Activated CD4-positive, alpha-beta T cell treated with anti-CD3 and anti-CD28 coated beads, Interleukin-2, amount 10 ng/mL, durations not matched to agents 7 days and 5 days (primary cell): ENCODE results near the gene SPINK4. TPM values are rescaled to one million over a fixed set of nuclear protein-coding genes. Genes with fewer than 3 reads are reported as not detected.
A peak's percentile ranks its signal among the peaks of the same experiment; 100 is the strongest.

Source experiments
- CTCF ChIA-PET: fragments of 350-600 bp; sonication (Branson Sonifier 250); formaldehyde crosslinking; loops from one replicate; lab custom pipeline; 2021; ENCODE audit warnings: antibody characterized with exemption; lab: Charles Lee
- POLR2A ChIA-PET: fragments of 350-600 bp; sonication (Branson Sonifier 250); formaldehyde crosslinking; loops from one replicate; lab custom pipeline; 2021; ENCODE audit warnings: antibody characterized with exemption; lab: Charles Lee
- DNase-seq: peaks from one replicate; pipeline ENCODE4 v3.0.0-alpha.2; 2020
- H3K27ac Mint-ChIP-seq: one replicate; pipeline ENCODE4 v1.8.0; 2021; ENCODE audit warnings: mild to moderate bottlenecking, moderate library complexity, mixed read lengths
- H3K27me3 Mint-ChIP-seq: one replicate; pipeline ENCODE4 v1.8.0; 2021; ENCODE audit warnings: mixed read lengths
- H3K36me3 Mint-ChIP-seq: one replicate; pipeline ENCODE4 v1.8.0; 2021; ENCODE audit warnings: low read depth, mixed read lengths
- H3K4me1 Mint-ChIP-seq: one replicate; pipeline ENCODE4 v1.8.0; 2021; ENCODE audit warnings: mixed read lengths
- H3K4me3 Mint-ChIP-seq: one replicate; pipeline ENCODE4 v1.8.0; 2021; ENCODE audit warnings: mild to moderate bottlenecking, moderate library complexity, mixed read lengths
- H3K9me3 Mint-ChIP-seq: one replicate; pipeline ENCODE4 v1.8.0; 2021; ENCODE audit warnings: mixed read lengths
- total RNA-seq, 2 experiments: library from RNA; stranded (reverse); gene quantifications; one replicate each; pipeline ENCODE4 v1.2.3, GENCODE V29; 2021

The SPINK4 gene
- total RNA-seq, 2 experiments from 2014 or later = not detected

DNA sequence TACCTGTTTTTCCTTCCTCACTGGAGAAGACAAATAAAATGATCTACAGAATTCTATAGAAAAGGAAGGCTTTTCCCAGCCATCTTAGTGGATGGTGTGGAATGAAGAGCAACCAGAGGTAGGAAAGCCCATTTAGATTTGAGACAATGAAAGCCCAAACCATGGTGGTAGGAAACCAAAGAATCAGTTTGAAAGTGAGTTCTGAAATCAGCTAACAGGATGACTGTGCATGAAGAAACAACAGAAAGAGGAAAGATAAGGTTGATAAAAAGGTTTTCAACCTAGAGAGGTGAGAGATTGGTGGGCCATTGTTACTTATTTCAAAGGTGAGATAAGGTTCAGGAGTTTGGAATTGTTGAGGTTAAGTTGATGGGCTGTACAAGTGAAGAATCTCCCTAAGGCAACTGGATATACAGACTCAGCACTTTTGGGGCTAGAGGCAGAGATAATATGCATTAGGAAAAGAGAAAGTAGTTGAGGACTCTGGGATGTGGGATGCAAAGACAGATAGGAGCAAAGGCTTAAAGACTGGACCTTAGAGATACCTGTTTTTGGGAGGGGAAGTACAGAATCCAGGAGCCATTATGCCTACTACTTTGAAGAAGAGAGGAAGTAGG lies 27.3 kb downstream of the SPINK4 start:
- CTCF ChIA-PET = no interaction called here
- POLR2A ChIA-PET = no interaction called here
- no peaks in the 10 kb centered on the region for H3K27me3 Mint-ChIP-seq
- peaks cover 65% of the 10 kb centered on the region for H3K36me3 Mint-ChIP-seq
- H3K4me1 Mint-ChIP-seq = peaks cover 55% of the 10 kb centered on the region
- H3K4me3 Mint-ChIP-seq = peak overlapping the region; percentile 83
- DNase-seq = no peak
- peak overlapping the region; percentile 95 for H3K27ac Mint-ChIP-seq
- no peaks in the 10 kb centered on the region for H3K9me3 Mint-ChIP-seq

- no peak overlapping the region for H3K4me3 Mint-ChIP-seq
- H3K36me3 Mint-ChIP-seq = peaks cover 68% of the 10 kb centered on the region
- POLR2A ChIA-PET = no interaction called here
- CTCF ChIA-PET = interaction anchor here (1.6 kb wide), 1 partner anchor 20 kb away, joined by 5 read pairs; the partner anchor contains the start of gene NFX1
- H3K27ac Mint-ChIP-seq = no peak overlapping the region
- no peaks in the 10 kb centered on the region for H3K9me3 Mint-ChIP-seq
- peaks cover 60% of the 10 kb centered on the region for H3K4me1 Mint-ChIP-seq
- H3K27me3 Mint-ChIP-seq = no peaks in the 10 kb centered on the region
- no peak for DNase-seq
These were observed 30.2 kb downstream of the SPINK4 start for GRCh38 chr9:33270146-33270545.

DNA sequence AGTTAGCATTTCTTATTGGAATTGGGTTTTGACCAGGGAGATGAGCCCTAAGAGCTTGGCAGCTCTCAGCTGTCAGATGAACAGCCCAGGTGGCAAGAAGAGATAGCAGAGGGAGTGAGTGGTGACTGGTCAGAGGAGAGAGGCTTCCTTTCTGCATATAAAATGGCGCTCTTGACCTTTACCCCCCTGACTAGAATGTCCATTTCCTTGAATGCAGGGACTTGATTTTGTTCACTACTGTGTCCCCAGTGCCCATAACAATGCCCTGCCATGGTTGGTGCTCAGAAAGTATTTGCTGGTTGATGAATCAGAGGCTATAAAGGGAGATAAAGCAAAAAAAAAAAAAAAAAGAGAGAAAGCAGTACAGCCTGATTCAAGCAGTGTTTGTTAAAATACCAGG lies 32.1 kb downstream of the SPINK4 start:
- DNase-seq = no peak
- no peak overlapping the region for H3K27ac Mint-ChIP-seq
- H3K27me3 Mint-ChIP-seq = no peaks in the 10 kb centered on the region
- H3K36me3 Mint-ChIP-seq = peaks cover 66% of the 10 kb centered on the region
- H3K4me1 Mint-ChIP-seq = peaks cover 48% of the 10 kb centered on the region
- H3K4me3 Mint-ChIP-seq = no peak overlapping the region
- CTCF ChIA-PET = interaction anchor here (1.3 to 2.6 kb wide), 3 partner anchors 11 to 18 kb away, joined by 3 to 10 read pairs (median 7); partner anchors contain the start of gene NFX1
- H3K9me3 Mint-ChIP-seq = no peaks in the 10 kb centered on the region
- POLR2A ChIA-PET = no interaction called here

DNA sequence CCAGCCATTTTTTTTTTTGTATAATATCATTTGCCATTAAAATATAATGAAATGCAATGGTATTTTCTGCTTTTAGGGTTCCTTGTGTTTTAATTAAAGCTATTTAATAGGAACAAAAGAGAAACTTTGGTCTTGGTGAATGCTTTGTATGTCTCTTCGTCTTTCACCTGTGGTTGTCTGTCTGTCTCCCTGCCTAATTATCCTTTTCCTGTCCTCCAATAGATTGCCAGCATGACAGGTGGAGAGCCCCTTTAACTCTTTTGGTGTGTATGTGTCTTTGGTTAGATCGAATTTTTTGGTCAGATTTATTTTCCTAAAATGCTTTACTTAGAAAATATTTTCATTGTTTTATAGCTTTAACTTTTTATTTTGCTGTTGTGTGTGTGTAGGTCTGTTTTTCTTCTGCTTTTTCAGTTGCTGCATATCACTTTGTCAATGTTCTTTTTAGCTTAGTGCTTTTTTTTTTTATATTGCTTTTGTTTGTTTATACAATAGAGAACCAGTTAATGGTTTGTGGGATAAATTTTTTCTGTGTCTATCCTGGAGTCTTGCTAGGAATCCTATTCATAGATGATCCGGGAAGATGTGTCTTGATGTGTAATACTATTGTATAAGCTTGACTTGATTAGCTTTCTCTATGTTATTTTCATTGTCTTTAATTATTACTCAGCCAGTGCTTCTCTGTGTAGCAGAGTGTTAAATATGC lies 33.5 kb downstream of the SPINK4 start:
- H3K27me3 Mint-ChIP-seq = no peaks in the 10 kb centered on the region
- POLR2A ChIA-PET = no interaction called here
- no peak overlapping the region for H3K27ac Mint-ChIP-seq
- H3K36me3 Mint-ChIP-seq = peaks cover 67% of the 10 kb centered on the region
- no peak for DNase-seq
- no peaks in the 10 kb centered on the region for H3K9me3 Mint-ChIP-seq
- no peak overlapping the region for H3K4me3 Mint-ChIP-seq
- H3K4me1 Mint-ChIP-seq = peaks cover 39% of the 10 kb centered on the region
- CTCF ChIA-PET = interaction anchor here (0.6 to 2.6 kb wide), 7 partner anchors 9 to 545 kb away, joined by 3 to 10 read pairs (median 4); no protein-coding TSS in a partner anchor

DNA sequence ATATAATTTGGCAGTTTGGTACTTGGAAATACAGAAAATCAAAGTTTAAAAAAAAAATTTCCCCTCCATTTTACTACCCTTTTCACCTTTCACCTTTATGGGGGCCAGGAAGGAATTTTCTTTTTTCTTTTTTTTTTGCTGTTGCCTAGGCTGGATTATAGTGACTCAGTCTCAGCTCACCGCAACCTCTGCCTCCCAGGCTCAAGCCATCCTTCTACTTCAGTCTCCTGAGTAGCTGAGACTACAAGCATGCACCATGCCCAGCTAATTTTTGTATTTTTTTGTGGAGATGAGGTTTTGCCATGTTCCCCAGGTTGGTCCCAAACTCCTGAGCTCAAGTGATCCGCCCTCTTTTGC lies 34.0 kb downstream of the SPINK4 start:
- POLR2A ChIA-PET = no interaction called here
- H3K36me3 Mint-ChIP-seq = peaks cover 68% of the 10 kb centered on the region

DNA sequence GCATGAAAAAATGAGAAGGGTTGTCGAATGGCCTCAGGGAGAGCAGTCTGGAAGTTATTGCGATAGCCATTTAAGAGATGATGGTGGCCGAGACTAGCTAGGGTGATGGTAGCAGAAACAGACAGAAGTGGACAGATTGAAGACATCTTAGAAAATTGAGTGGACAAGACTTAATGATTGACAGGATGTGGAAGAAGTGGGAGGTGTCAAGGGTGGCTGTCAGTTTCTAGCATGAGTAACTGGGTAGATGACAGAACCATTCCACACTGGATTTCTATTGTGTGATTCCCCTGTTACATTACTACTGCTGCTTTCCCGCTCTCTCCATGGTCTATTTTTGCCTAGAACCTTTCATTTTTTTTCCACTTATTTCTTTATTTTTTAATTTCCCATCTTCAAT lies 37.5 kb downstream of the SPINK4 start:
- Mint-ChIP-seq H3K9me3 (no peaks in the 10 kb centered on the region), H3K36me3 (peaks cover 69% of the 10 kb centered on the region), H3K4me1 (peaks cover 16% of the 10 kb centered on the region), H3K4me3 (no peak overlapping the region), H3K27me3 (no peaks in the 10 kb centered on the region), H3K27ac (no peak overlapping the region)
- CTCF ChIA-PET = interaction anchor here (1.0 to 2.1 kb wide), 4 partner anchors 8 to 190 kb away, joined by 3 to 11 read pairs (median 4); no protein-coding TSS in a partner anchor
- no peak for DNase-seq
- POLR2A ChIA-PET = no interaction called here

More for the DNA sequence above, 34.0 kb downstream of the SPINK4 start:
- CTCF ChIA-PET = interaction anchor here (0.6 to 2.6 kb wide), 8 partner anchors 9 to 544 kb away, joined by 3 to 10 read pairs (median 4); partner anchors contain the start of genes BAG1 and CHMP5
- Mint-ChIP-seq H3K27ac (no peak overlapping the region), H3K4me3 (no peak overlapping the region), H3K4me1 (peaks cover 36% of the 10 kb centered on the region), H3K9me3 (no peaks in the 10 kb centered on the region), H3K27me3 (no peaks in the 10 kb centered on the region)
- no peak for DNase-seq

GRCh38 chr9:33285502-33285901 lies 45.5 kb downstream of the SPINK4 start:
- H3K27ac Mint-ChIP-seq = no peak overlapping the region
- POLR2A ChIA-PET = no interaction called here

DNA sequence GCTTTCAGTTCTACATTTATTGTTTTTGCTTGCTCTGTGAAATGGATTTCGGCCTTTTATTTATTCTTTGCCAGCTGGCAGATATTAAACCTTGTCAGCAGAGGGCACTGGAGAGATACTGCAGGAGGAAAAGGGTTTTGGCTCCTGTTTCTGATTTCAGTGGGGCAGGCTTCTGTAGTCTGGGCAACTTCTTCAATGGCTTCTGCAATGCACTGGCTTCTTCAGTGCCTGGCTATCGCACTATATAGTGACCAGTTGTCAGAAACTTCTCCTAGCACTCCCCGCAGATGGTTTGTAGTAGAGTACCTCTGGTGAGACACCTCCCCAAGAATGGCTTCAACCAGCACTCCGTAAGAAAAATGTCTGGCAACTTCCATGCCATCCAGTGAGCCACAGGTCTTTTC lies 47.1 kb downstream of the SPINK4 start:
- CTCF ChIA-PET = interaction anchor here (0.6 to 4.7 kb wide), 18 partner anchors 9 to 211 kb away, joined by 3 to 21 read pairs (median 4); partner anchors contain the start of genes AQP3 and SMU1
- POLR2A ChIA-PET = no interaction called here
- H3K9me3 Mint-ChIP-seq = no peaks in the 10 kb centered on the region
- DNase-seq = peak; percentile 79
- no peaks in the 10 kb centered on the region for H3K27me3 Mint-ChIP-seq
- peak overlapping the region; percentile 80 for H3K27ac Mint-ChIP-seq
- H3K4me3 Mint-ChIP-seq = no peak overlapping the region
- H3K36me3 Mint-ChIP-seq = peaks cover 22% of the 10 kb centered on the region
- peaks cover 36% of the 10 kb centered on the region for H3K4me1 Mint-ChIP-seq

More at GRCh38 chr9:33285502-33285901, 45.5 kb downstream of the SPINK4 start:
- Mint-ChIP-seq H3K27me3 (no peaks in the 10 kb centered on the region), H3K4me3 (no peak overlapping the region), H3K36me3 (peaks cover 24% of the 10 kb centered on the region), H3K4me1 (peaks cover 25% of the 10 kb centered on the region), H3K9me3 (no peaks in the 10 kb centered on the region)
- CTCF ChIA-PET = interaction anchor here (1.2 to 4.7 kb wide), 3 partner anchors 9 to 12 kb away, joined by 3 to 21 read pairs (median 4); no protein-coding TSS in a partner anchor
- no peak for DNase-seq

- peaks cover 48% of the 10 kb centered on the region for H3K4me1 Mint-ChIP-seq
- ChIA-PET POLR2A (no interaction called here), CTCF (interaction anchor here (1.6 to 4.7 kb wide), 5 partner anchors 8 to 22 kb away, joined by 4 to 21 read pairs (median 8); no protein-coding TSS in a partner anchor)
- no peaks in the 10 kb centered on the region for H3K27me3 Mint-ChIP-seq
- H3K9me3 Mint-ChIP-seq = no peaks in the 10 kb centered on the region
- H3K36me3 Mint-ChIP-seq = peaks cover 24% of the 10 kb centered on the region
- DNase-seq = no peak
- peak overlapping the region; percentile 21 for H3K4me3 Mint-ChIP-seq
- H3K27ac Mint-ChIP-seq = peak overlapping the region; percentile 91
These were observed 48.3 kb downstream of the SPINK4 start for GRCh38 chr9:33288235-33288634.

GRCh38 chr9:33288828-33289483 lies 49.0 kb downstream of the SPINK4 start:
- CTCF ChIA-PET = interaction anchor here (2.2 kb wide), 1 partner anchor 15 kb away, joined by 8 read pairs; no protein-coding TSS in a partner anchor

GRCh38 chr9:33289496-33289895 lies 49.5 kb downstream of the SPINK4 start:
- ChIA-PET CTCF (interaction anchor here (1.0 to 1.4 kb wide), 5 partner anchors 11 to 177 kb away, joined by 3 to 7 read pairs (median 4); no protein-coding TSS in a partner anchor), POLR2A (interaction anchor here (1.0 kb wide), 1 partner anchor 23 kb away, joined by 3 read pairs; no protein-coding TSS in a partner anchor)
- Mint-ChIP-seq H3K27me3 (no peaks in the 10 kb centered on the region), H3K36me3 (peaks cover 31% of the 10 kb centered on the region), H3K4me3 (peak overlapping the region; percentile 87), H3K9me3 (no peaks in the 10 kb centered on the region), H3K4me1 (peaks cover 55% of the 10 kb centered on the region), H3K27ac (peak overlapping the region; percentile 100)
- no peak for DNase-seq

More at GRCh38 chr9:33288828-33289483, 49.0 kb downstream of the SPINK4 start:
- peak overlapping the region; percentile 87 for H3K4me3 Mint-ChIP-seq
- H3K9me3 Mint-ChIP-seq = no peaks in the 10 kb centered on the region
- peaks cover 52% of the 10 kb centered on the region for H3K4me1 Mint-ChIP-seq
- no peak for DNase-seq
- H3K27me3 Mint-ChIP-seq = no peaks in the 10 kb centered on the region
- H3K36me3 Mint-ChIP-seq = peaks cover 28% of the 10 kb centered on the region
- POLR2A ChIA-PET = no interaction called here
- peak overlapping the region; percentile 100 for H3K27ac Mint-ChIP-seq

GRCh38 chr9:33289936-33290246 lies 49.9 kb downstream of the SPINK4 start:
- Mint-ChIP-seq H3K4me1 (peaks cover 59% of the 10 kb centered on the region), H3K36me3 (peaks cover 32% of the 10 kb centered on the region), H3K27me3 (no peaks in the 10 kb centered on the region), H3K9me3 (no peaks in the 10 kb centered on the region), H3K27ac (peak overlapping the region; percentile 100), H3K4me3 (peak overlapping the region; percentile 87)
- CTCF ChIA-PET = interaction anchor here (0.7 to 1.4 kb wide), 8 partner anchors 12 to 177 kb away, joined by 3 to 7 read pairs (median 4); no protein-coding TSS in a partner anchor
- POLR2A ChIA-PET = interaction anchor here (0.6 to 1.0 kb wide), 2 partner anchors 23 to 177 kb away, joined by 3 read pairs; no protein-coding TSS in a partner anchor
- no peak for DNase-seq
